ENCODE results near the gene NINJ1.

DNA sequence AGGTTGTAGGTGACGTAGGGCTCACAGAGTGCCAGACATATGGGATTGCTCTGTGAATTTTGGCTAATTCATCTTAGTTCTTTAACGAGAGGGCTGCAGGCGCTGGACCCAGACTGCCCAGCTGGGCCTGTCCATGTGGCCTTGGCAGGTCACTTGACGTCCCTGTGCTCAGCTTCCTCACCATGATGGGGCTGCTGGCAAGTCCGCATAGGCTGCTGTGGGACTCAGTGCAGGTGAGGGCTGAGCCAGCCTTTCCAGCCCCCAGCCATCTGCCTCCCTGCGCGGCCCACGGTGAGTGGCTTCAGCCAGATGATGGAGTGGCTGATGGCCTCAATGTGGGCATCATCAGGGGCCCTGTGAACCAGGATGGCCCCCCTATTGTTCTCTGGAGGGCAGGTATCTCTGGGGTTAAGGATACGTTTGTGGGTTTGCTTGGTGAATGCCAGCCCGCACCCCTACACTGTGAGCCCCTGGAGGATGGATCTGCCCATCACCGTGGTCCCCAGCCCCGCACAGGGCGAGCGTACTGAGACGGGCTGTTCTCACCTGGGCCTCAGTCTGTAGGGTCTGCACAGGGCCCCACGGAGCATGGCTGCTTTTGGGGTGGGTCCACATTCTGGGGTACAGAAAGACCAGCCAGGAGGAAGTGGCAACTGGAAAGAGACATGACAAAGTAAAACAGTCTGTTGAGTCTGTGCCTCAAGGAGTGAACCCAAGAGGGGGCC lies 34.3 kb downstream of the NINJ1 start:
- TF ChIP-seq EZH2phosphoT487 (IDR thresholded peaks at IDR 0.05; ENCODE audit: borderline replicate concordance): no peak
- TF ChIP-seq, protein P1, sequence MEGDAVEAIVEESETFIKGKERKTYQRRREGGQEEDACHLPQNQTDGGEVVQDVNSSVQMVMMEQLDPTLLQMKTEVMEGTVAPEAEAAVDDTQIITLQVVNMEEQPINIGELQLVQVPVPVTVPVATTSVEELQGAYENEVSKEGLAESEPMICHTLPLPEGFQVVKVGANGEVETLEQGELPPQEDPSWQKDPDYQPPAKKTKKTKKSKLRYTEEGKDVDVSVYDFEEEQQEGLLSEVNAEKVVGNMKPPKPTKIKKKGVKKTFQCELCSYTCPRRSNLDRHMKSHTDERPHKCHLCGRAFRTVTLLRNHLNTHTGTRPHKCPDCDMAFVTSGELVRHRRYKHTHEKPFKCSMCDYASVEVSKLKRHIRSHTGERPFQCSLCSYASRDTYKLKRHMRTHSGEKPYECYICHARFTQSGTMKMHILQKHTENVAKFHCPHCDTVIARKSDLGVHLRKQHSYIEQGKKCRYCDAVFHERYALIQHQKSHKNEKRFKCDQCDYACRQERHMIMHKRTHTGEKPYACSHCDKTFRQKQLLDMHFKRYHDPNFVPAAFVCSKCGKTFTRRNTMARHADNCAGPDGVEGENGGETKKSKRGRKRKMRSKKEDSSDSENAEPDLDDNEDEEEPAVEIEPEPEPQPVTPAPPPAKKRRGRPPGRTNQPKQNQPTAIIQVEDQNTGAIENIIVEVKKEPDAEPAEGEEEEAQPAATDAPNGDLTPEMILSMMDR (conservative IDR thresholded peaks at IDR 0.05; ENCODE audit: low read length): no peak

All from Loucy (cell line).